ENCODE results near the gene CDS1.
"Not testable (repeated sequence)": the region's sequence is repeated elsewhere in the genome, so short reads cannot be mapped to it uniquely, and the experiment has no call there.

Gene CDS1

GRCh38 chr4:84677093-84677492 is 94.2 kb downstream of the CDS1 start:
- DNase-seq = no peak

DNA sequence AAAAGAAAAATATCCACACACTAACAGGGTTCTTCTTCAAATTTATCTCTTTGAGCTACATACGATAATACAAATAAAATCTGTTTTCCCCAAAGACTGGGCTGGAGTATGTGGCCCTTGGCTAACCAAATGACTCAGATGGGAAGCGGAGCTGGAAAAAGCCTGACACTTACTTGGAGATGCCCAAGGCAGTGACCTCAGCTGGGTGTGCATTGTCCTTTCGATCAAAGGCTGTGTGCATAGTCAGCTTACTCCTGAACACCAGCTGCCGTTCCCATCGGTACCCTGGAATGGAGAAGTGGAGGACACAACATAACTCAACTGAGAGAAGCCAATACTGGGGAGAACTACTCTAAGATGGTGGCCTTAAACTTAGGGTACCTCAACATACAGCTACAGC is 95.1 kb downstream of the CDS1 start:
- DNase-seq = no peak

GRCh38 chr4:84678976-84679744 is 96.2 kb downstream of the CDS1 start:
- no peak for DNase-seq

GRCh38 chr4:84680956-84681355 is 98.0 kb downstream of the CDS1 start:
- DNase-seq = no peak

DNA sequence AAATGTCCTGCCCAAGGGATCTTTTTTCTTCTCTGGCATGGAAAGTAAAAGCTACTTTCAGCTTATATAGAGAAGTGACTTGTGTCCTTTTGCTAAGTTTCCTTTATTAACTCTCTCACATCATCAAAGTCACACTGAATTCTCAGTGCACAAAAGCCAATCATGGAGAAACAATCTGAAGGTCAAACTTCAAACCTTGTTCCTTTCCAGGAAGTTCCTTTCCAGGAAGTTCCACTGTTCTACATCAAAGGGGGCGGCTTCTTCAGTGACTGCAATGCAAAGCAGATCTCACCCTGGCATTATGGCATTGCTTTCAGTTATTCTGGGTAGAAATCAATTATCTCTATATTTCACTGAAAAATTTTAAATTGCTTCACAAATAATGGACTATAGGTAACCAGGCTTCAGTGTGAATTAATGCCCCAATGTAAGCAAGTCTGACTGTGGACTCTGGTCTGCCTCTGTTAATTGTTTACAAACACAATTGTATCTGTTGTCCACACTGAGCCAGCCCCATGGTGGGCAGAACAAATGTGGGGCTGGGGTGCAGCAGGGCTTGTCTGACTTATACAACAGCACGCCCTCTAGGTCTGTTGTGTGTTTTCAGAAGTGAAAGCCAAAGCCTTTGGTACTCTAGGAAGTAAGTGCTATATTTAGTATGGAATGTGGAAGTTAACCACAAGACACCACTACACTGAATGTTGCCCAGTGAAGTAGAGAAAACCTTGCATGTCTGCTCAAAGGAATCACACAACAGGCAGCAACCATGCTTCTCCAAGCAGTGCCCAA is 98.8 kb downstream of the CDS1 start:
- peak; percentile 11 for DNase-seq

- DNase-seq = not testable (repeated sequence)
Observed at GRCh38 chr4:84682661-84683060, 99.7 kb downstream of the CDS1 start.

GRCh38 chr4:84683064-84683850 is 100.3 kb downstream of the CDS1 start:
- DNase-seq = no peak

DNA sequence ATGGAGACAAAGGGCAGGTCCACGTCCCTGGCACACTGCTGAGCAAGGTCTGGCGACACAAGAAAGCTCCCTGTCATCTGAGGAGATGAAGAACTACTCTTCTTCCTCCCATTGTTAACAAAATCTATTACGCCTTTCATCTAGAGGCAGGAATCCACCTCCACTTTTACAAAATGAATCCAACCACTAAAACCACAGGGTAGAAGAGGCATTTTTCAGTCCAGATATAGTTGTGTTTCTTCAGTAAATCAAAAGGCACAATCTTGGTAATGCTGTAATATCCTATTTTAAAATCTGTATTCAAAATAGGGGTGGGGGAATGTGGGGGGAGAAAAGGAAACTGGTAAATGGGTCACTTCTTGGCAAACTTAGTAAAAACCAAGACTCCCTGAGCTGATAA is 101.4 kb downstream of the CDS1 start:
- DNase-seq = no peak

- DNase-seq = no peak
Observed at GRCh38 chr4:84685105-84685504, 102.2 kb downstream of the CDS1 start.

- no peak for DNase-seq
Observed at GRCh38 chr4:84688605-84689004, 105.7 kb downstream of the CDS1 start.

- DNase-seq = no peak
Observed at GRCh38 chr4:84689197-84689596, 106.3 kb downstream of the CDS1 start.

GRCh38 chr4:84690481-84690880 is 107.6 kb downstream of the CDS1 start:
- DNase-seq = no peak

DNA sequence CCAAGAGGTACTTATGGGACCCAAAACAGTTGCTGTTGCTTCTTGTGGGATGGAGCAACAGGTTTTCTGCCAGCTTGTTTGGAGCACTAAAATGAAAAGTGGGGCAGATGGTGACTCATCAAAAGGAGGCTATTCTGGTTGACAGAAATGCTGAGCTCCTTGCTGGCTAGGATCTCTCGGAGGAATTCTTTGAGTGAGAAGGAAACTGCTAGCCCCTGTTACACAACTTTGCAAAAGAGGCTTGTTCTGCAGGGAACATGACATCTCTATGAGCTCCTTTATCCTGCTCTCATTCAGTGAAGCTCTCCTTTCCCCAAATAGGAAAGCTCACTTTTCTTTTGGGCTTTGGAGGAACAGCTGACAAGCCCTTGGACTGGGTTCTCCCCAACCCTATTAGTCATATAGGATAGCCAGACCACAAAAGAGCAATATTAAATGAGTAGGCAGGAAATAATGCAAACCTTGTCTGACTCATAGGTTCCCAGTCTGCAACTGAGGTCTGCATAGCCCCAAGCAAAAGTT is 108.3 kb downstream of the CDS1 start:
- no peak for DNase-seq

DNA sequence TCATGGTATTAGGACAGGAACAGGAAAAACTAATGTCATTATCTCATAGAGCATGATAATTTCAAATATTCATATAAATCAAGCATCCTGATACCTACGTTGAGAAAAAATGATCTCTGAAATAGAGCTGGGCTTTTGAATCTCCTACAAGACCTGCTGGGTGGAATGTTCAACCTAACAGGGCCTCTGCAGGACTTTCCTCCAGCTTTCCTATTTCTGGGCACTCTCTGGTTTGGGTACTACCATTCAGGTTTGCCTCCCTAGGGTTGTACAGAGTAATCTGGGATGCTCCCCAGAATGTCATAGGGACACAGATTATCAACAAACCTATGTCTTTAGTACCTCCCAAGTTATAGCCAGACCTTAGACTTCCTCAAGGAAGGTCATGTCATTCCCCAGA is 108.9 kb downstream of the CDS1 start:
- DNase-seq = no peak

DNA sequence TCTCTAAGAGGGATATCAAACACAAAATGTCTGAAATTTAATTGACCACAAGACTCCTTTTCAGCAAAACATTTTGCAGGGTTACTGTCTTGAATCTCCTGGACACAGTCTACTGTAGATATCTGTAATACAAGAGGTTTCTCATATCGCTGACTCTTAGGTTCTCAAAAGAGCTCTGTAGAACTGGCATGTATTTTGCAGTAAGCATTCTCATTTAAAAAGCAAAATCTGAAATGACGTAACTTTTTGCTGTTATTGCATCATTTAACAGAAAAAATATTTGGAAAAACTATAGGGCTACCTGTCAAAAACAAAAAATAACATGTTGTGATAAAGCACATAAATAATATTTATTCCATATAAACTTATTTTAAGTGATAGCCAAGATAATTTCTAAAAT is 114.2 kb downstream of the CDS1 start:
- DNase-seq = no peak

- no peak for DNase-seq
Observed at GRCh38 chr4:84697615-84698201, 114.8 kb downstream of the CDS1 start.

DNA sequence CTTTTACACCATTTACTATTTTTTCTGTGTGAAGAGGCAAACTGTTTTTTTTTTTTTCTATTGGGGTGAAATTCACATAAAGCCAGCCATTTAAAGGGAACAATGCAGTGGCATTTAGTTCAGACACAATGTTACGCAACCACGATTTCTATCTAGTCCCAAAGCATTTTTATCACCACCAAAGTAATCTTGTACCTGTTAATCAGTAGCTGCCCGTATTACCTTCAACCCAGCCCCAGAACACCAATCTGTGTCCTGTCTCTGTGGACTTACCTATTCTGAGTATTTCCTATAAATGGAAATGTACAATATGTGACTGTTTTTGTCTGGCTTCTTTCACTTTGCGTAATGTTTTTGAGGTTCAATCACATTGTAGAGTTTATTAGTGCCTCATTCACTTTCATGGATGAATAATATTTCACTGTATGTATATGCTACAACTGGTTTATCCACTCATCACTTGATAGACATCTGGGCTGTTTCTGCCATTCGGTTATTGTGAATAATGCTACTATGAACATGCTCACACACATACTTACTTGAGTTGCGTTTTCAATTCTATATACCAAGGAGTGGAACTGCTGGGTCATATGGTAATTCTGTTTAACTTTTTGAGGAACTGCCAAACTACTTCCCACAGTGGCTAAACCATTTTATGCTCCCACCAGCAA is 116.2 kb downstream of the CDS1 start:
- DNase-seq = no peak

All from eye (tissue), 1 donor.